Activated B cell treated with CpG ODN at 0.5 μM for 24 hours (primary cell): ENCODE data around the gene MTHFD2L. TPM values are rescaled to one million over a fixed set of nuclear protein-coding genes. Genes with fewer than 3 reads are reported as not detected.

Experiments used
- ATAC-seq: fragments of 200-7000 bp; cut with Tn5 transposase; one replicate; pipeline ENCODE4 v1.10.0; 2021; ENCODE audit warnings: low read depth, mild to moderate bottlenecking, moderate library complexity
- CTCF ChIA-PET: fragments of 350-600 bp; sonication (Branson Sonifier 250); formaldehyde crosslinking; loops from one replicate; lab custom pipeline; 2021; ENCODE audit warnings: antibody characterized with exemption; lab: Charles Lee
- POLR2A ChIA-PET: fragments of 350-600 bp; sonication (Branson Sonifier 250); formaldehyde crosslinking; loops from one replicate; lab custom pipeline; 2021; ENCODE audit warnings: antibody characterized with exemption; lab: Charles Lee
- DNase-seq: peaks from one replicate; pipeline ENCODE4 v3.0.0; 2022
- H3K27ac Mint-ChIP-seq: one replicate; pipeline ENCODE4 v1.8.0; 2020; ENCODE audit warnings: mixed read lengths
- H3K27me3 Mint-ChIP-seq: one replicate; pipeline ENCODE4 v1.8.0; 2021; ENCODE audit warnings: mixed read lengths
- H3K36me3 Mint-ChIP-seq: one replicate; pipeline ENCODE4 v1.8.0; 2021; ENCODE audit warnings: low read depth, mixed read lengths
- H3K4me1 Mint-ChIP-seq: one replicate; pipeline ENCODE4 v1.8.0; 2021; ENCODE audit warnings: mixed read lengths
- H3K4me3 Mint-ChIP-seq: one replicate; pipeline ENCODE4 v1.8.0; 2020; ENCODE audit warnings: mild to moderate bottlenecking, mixed read lengths
- H3K9me3 Mint-ChIP-seq: one replicate; pipeline ENCODE4 v1.8.0; 2020; ENCODE audit warnings: mixed read lengths
- CTCF ChIP-seq: fragments of 200-600 bp; IDR thresholded peaks from one replicate; pipeline ENCODE4 v1.8.0; 2022; ENCODE audit warnings: antibody characterized with exemption, mild to moderate bottlenecking
- intact Hi-C: fragments of 100-400 bp; cut with micrococcal nuclease; formaldehyde crosslinking; loops from one replicate; pipeline ENCODE4 v1.15.1; 2024
- total RNA-seq: library from RNA; stranded (reverse); gene quantifications from 2 replicates; pipeline ENCODE4 v1.2.3, GENCODE V29; 2022

MTHFD2L gene
- total RNA-seq, 1 donor from 2014 or later, result 14.3 TPM

DNA sequence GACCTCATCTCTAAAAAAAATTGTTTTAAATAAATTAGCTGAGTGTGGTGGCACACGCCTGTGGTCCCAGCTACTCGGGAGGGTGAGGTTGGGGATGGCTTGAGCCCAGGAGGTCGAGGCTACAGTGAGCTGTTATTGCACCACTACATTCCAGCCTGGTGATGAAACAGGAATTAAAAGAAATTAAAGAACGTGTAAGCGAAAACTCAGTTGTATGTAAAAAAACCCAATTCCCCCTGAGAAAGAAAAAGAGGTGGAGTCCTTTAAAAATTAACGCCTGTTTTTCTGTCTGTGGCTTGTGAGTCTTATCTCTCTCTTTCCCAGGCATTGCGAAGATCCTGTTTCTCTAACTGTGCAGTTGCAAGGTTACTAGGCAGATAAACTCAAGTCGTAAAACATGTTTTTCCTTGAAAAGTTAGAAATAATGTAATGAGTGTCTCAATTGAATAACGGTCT lies 172.4 kb downstream of the MTHFD2L start:
- H3K4me3 Mint-ChIP-seq, result no peak overlapping the region
- no peaks in the 10 kb centered on the region for H3K36me3 Mint-ChIP-seq
- no peak for DNase-seq
- intact Hi-C loops, result no loop called here
- no peak for TF ChIP-seq CTCF
- H3K27ac Mint-ChIP-seq, result no peak overlapping the region
- peaks cover 1% of the 10 kb centered on the region for H3K4me1 Mint-ChIP-seq
- ChIA-PET CTCF (no interaction called here), POLR2A (no interaction called here)
- no peaks in the 10 kb centered on the region for H3K9me3 Mint-ChIP-seq
- ATAC-seq, result no peak
- H3K27me3 Mint-ChIP-seq, result peaks cover 15% of the 10 kb centered on the region

DNA sequence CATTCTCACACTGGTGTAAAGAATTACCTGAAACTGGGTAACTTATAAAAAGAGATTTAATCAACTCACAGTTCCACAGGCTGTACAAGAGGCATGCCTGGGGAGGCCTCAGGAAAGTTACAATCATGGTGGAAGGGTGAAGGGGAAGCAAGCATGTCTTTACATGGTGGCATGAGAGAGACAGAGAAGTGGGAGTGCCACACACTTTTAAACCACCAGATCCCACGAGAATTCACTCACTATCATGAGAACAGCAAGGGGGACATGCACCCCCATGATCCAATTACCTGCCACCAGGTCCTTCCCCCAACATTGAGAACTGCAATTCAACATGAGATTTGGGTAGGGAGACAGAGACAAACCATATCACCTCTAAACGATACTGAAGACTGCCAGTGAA lies 173.3 kb downstream of the MTHFD2L start:
- H3K4me3 Mint-ChIP-seq, result no peak overlapping the region
- ChIA-PET POLR2A (no interaction called here), CTCF (no interaction called here)
- H3K4me1 Mint-ChIP-seq, result peaks cover 7% of the 10 kb centered on the region
- intact Hi-C loops, result no loop called here
- H3K27ac Mint-ChIP-seq, result no peak overlapping the region
- TF ChIP-seq CTCF, result no peak
- no peaks in the 10 kb centered on the region for H3K36me3 Mint-ChIP-seq
- DNase-seq, result no peak
- no peak for ATAC-seq
- peaks cover 13% of the 10 kb centered on the region for H3K27me3 Mint-ChIP-seq
- H3K9me3 Mint-ChIP-seq, result no peaks in the 10 kb centered on the region

GRCh38 chr4:74331944-74332343 lies 174.0 kb downstream of the MTHFD2L start:
- H3K9me3 Mint-ChIP-seq, result no peaks in the 10 kb centered on the region
- POLR2A ChIA-PET, result no interaction called here

GRCh38 chr4:74334636-74335035 lies 176.7 kb downstream of the MTHFD2L start:
- no peaks in the 10 kb centered on the region for H3K9me3 Mint-ChIP-seq
- peaks cover 7% of the 10 kb centered on the region for H3K4me1 Mint-ChIP-seq
- intact Hi-C loops, result no loop called here
- no peaks in the 10 kb centered on the region for H3K36me3 Mint-ChIP-seq
- ATAC-seq, result no peak
- no peak for TF ChIP-seq CTCF
- no peak overlapping the region for H3K27ac Mint-ChIP-seq
- DNase-seq, result no peak
- ChIA-PET POLR2A (no interaction called here), CTCF (no interaction called here)
- peaks cover 5% of the 10 kb centered on the region for H3K27me3 Mint-ChIP-seq
- no peak overlapping the region for H3K4me3 Mint-ChIP-seq

More at GRCh38 chr4:74331944-74332343, 174.0 kb downstream of the MTHFD2L start:
- CTCF ChIA-PET, result no interaction called here
- Mint-ChIP-seq H3K27ac (no peak overlapping the region), H3K36me3 (no peaks in the 10 kb centered on the region), H3K27me3 (peaks cover 13% of the 10 kb centered on the region), H3K4me3 (no peak overlapping the region), H3K4me1 (peaks cover 7% of the 10 kb centered on the region)
- ATAC-seq (no peak), DNase-seq (no peak)
- no peak for TF ChIP-seq CTCF
- intact Hi-C loops, result no loop called here

- DNase-seq (no peak), ATAC-seq (peak; percentile 58)
- H3K27me3 Mint-ChIP-seq, result peaks cover 5% of the 10 kb centered on the region
- peaks cover 4% of the 10 kb centered on the region for H3K9me3 Mint-ChIP-seq
- H3K36me3 Mint-ChIP-seq, result no peaks in the 10 kb centered on the region
- no peak for TF ChIP-seq CTCF
- ChIA-PET POLR2A (no interaction called here), CTCF (no interaction called here)
- H3K4me3 Mint-ChIP-seq, result no peak overlapping the region
- H3K4me1 Mint-ChIP-seq, result peaks cover 7% of the 10 kb centered on the region
- H3K27ac Mint-ChIP-seq, result no peak overlapping the region
- intact Hi-C loops, result no loop called here
Observed at GRCh38 chr4:74335341-74336021, 177.6 kb downstream of the MTHFD2L start.
